Measurements from ENCODE around the gene GBA3.

Gene GBA3

GRCh38 chr4:22692736-22693135, at the start of gene GBA3:
GBA3 (plus strand) TSS chr4:22692937.
- Histone ChIP-seq H4K20me1 (ENCODE audit: insufficient read depth, low read length) (no peaks in the 10 kb centered on the region), H3K9me3 (ENCODE audit: insufficient read depth, low read length) (no peaks in the 10 kb centered on the region), H3K4me2 (ENCODE audit: low read length) (no peak within 1 kb of the TSS), H3K9ac (ENCODE audit: low read length) (no peak within 1 kb of the TSS), H3K36me3 (replicated peaks; ENCODE audit: low read depth, low read length) (no peaks in the 10 kb centered on the region), H3K79me2 (ENCODE audit: low read length) (no peaks in the 10 kb centered on the region), H3K27me3 (ENCODE audit: low read depth, low read length) (no peaks in the 10 kb centered on the region), H2AFZ (ENCODE audit: low read depth, low read length) (no peak within 1 kb of the TSS), H3K4me1 (ENCODE audit: low read length) (no peaks in the 10 kb centered on the region), H3K27ac (ENCODE audit: low read length) (no peak within 1 kb of the TSS), H3K4me3 (ENCODE audit: low read length) (no peak within 1 kb of the TSS)
- no peak for TF ChIP-seq EZH2phosphoT487 (IDR thresholded peaks at IDR 0.05; ENCODE audit: low read depth)
- peak; percentile 12; the same call in 1 of the 2 replicates for TF ChIP-seq CTCF (IDR thresholded peaks at IDR 0.05; ENCODE audit: low read depth, low read length)

GRCh38 chr4:22643952-22644351, 48.8 kb upstream of the GBA3 start:
- no peak overlapping the region for H3K27ac ChIP-seq (ENCODE audit: low read length)
- H3K79me2 ChIP-seq (ENCODE audit: low read length): no peaks in the 10 kb centered on the region
- no peak overlapping the region for H3K9ac ChIP-seq (ENCODE audit: low read length)

GRCh38 chr4:22645481-22646182, 47.1 kb upstream of the GBA3 start:
- Histone ChIP-seq H2AFZ (ENCODE audit: low read depth, low read length) (no peak overlapping the region), H3K9me3 (ENCODE audit: insufficient read depth, low read length) (no peaks in the 10 kb centered on the region), H4K20me1 (ENCODE audit: insufficient read depth, low read length) (no peaks in the 10 kb centered on the region), H3K4me2 (ENCODE audit: low read length) (no peak overlapping the region), H3K36me3 (replicated peaks; ENCODE audit: low read depth, low read length) (no peaks in the 10 kb centered on the region), H3K27ac (ENCODE audit: low read length) (no peak overlapping the region), H3K9ac (ENCODE audit: low read length) (no peak overlapping the region), H3K4me3 (ENCODE audit: low read length) (no peak overlapping the region), H3K4me1 (ENCODE audit: low read length) (no peaks in the 10 kb centered on the region), H3K79me2 (ENCODE audit: low read length) (no peaks in the 10 kb centered on the region), H3K27me3 (ENCODE audit: low read depth, low read length) (no peaks in the 10 kb centered on the region)
- TF ChIP-seq CTCF (IDR thresholded peaks at IDR 0.05; ENCODE audit: low read depth, low read length): no peak
- no peak for TF ChIP-seq EZH2phosphoT487 (IDR thresholded peaks at IDR 0.05; ENCODE audit: low read depth)

More at GRCh38 chr4:22643952-22644351, 48.8 kb upstream of the GBA3 start:
- H3K36me3 ChIP-seq (replicated peaks; ENCODE audit: low read depth, low read length): no peaks in the 10 kb centered on the region
- TF ChIP-seq EZH2phosphoT487 (IDR thresholded peaks at IDR 0.05; ENCODE audit: low read depth) (no peak), CTCF (IDR thresholded peaks at IDR 0.05; ENCODE audit: low read depth, low read length) (no peak)
- no peaks in the 10 kb centered on the region for H3K4me1 ChIP-seq (ENCODE audit: low read length)
- H2AFZ ChIP-seq (ENCODE audit: low read depth, low read length): no peak overlapping the region
- no peaks in the 10 kb centered on the region for H3K9me3 ChIP-seq (ENCODE audit: insufficient read depth, low read length)
- no peaks in the 10 kb centered on the region for H4K20me1 ChIP-seq (ENCODE audit: insufficient read depth, low read length)
- H3K4me3 ChIP-seq (ENCODE audit: low read length): no peak overlapping the region
- H3K4me2 ChIP-seq (ENCODE audit: low read length): no peak overlapping the region
- H3K27me3 ChIP-seq (ENCODE audit: low read depth, low read length): no peaks in the 10 kb centered on the region

- Histone ChIP-seq H3K9ac (ENCODE audit: low read length) (no peak overlapping the region), H4K20me1 (ENCODE audit: insufficient read depth, low read length) (no peaks in the 10 kb centered on the region), H3K4me2 (ENCODE audit: low read length) (no peak overlapping the region), H3K4me3 (ENCODE audit: low read length) (no peak overlapping the region), H3K27me3 (ENCODE audit: low read depth, low read length) (no peaks in the 10 kb centered on the region), H3K4me1 (ENCODE audit: low read length) (no peaks in the 10 kb centered on the region), H3K9me3 (ENCODE audit: insufficient read depth, low read length) (no peaks in the 10 kb centered on the region), H3K36me3 (replicated peaks; ENCODE audit: low read depth, low read length) (no peaks in the 10 kb centered on the region), H2AFZ (ENCODE audit: low read depth, low read length) (no peak overlapping the region), H3K79me2 (ENCODE audit: low read length) (no peaks in the 10 kb centered on the region), H3K27ac (ENCODE audit: low read length) (no peak overlapping the region)
- TF ChIP-seq EZH2phosphoT487 (IDR thresholded peaks at IDR 0.05; ENCODE audit: low read depth): no peak
- TF ChIP-seq CTCF (IDR thresholded peaks at IDR 0.05; ENCODE audit: low read depth, low read length): no peak
Measured at GRCh38 chr4:22648996-22649395, 43.7 kb upstream of the GBA3 start.
